GM21576 (cell line): ENCODE measurements around the gene TNS1.
"Not testable (repeated sequence)": the region's sequence is repeated elsewhere in the genome, so short reads cannot be mapped to it uniquely, and the experiment has no call there.

Source experiments
- ATAC-seq: cut with Tn5 transposase; IDR thresholded peaks from one replicate; pipeline ENCODE4 v1.9.1; 2021; ENCODE audit warnings: mild to moderate bottlenecking, moderate library complexity; ENCODE audit not compliant: unreplicated experiment

Gene TNS1

GRCh38 chr2:217822296-217823252 lies 180.2 kb downstream of the TNS1 start:
- ATAC-seq, result no peak

GRCh38 chr2:217821536-217822147 lies 181.2 kb downstream of the TNS1 start:
- ATAC-seq, result no peak

GRCh38 chr2:217820904-217821303 lies 181.9 kb downstream of the TNS1 start:
- ATAC-seq, result no peak

- no peak for ATAC-seq
Observed at GRCh38 chr2:217820091-217820819, 182.5 kb downstream of the TNS1 start.

- no peak for ATAC-seq
Observed at GRCh38 chr2:217818293-217818850, 184.4 kb downstream of the TNS1 start.

GRCh38 chr2:217817466-217818292 lies 185.1 kb downstream of the TNS1 start:
- ATAC-seq, result no peak

- no peak for ATAC-seq
Observed at GRCh38 chr2:217816396-217816869, 186.4 kb downstream of the TNS1 start.

GRCh38 chr2:217813828-217814227 lies 189.0 kb downstream of the TNS1 start:
- ATAC-seq, result no peak

GRCh38 chr2:217812170-217812569 lies 190.6 kb downstream of the TNS1 start:
- ATAC-seq, result no peak

- no peak for ATAC-seq
Observed at GRCh38 chr2:217810260-217810659, 192.5 kb downstream of the TNS1 start.

- ATAC-seq, result no peak
Observed at GRCh38 chr2:217809736-217810135, 193.1 kb downstream of the TNS1 start.

- not testable (repeated sequence) for ATAC-seq
Observed at GRCh38 chr2:217808967-217809366, 193.8 kb downstream of the TNS1 start.

- ATAC-seq, result no peak
Observed at GRCh38 chr2:217808326-217808725, 194.5 kb downstream of the TNS1 start.

GRCh38 chr2:217807753-217808152 lies 195.0 kb downstream of the TNS1 start:
- no peak for ATAC-seq

- ATAC-seq, result no peak
Observed at GRCh38 chr2:217807025-217807424, 195.8 kb downstream of the TNS1 start.

GRCh38 chr2:217806482-217806765 lies 196.4 kb downstream of the TNS1 start:
- no peak for ATAC-seq

GRCh38 chr2:217805668-217806481 lies 196.9 kb downstream of the TNS1 start:
- ATAC-seq, result no peak

GRCh38 chr2:217804791-217805667 lies 197.8 kb downstream of the TNS1 start:
- ATAC-seq, result no peak

GRCh38 chr2:217804338-217804737 lies 198.5 kb downstream of the TNS1 start:
- no peak for ATAC-seq
